ENCODE measurements around the gene UQCC3. TPM values are rescaled to one million over a fixed set of nuclear protein-coding genes. Genes with fewer than 3 reads are reported as not detected.

The UQCC3 gene
- total RNA-seq, 1 experiment from 2014 or later, result 17.9 TPM

DNA sequence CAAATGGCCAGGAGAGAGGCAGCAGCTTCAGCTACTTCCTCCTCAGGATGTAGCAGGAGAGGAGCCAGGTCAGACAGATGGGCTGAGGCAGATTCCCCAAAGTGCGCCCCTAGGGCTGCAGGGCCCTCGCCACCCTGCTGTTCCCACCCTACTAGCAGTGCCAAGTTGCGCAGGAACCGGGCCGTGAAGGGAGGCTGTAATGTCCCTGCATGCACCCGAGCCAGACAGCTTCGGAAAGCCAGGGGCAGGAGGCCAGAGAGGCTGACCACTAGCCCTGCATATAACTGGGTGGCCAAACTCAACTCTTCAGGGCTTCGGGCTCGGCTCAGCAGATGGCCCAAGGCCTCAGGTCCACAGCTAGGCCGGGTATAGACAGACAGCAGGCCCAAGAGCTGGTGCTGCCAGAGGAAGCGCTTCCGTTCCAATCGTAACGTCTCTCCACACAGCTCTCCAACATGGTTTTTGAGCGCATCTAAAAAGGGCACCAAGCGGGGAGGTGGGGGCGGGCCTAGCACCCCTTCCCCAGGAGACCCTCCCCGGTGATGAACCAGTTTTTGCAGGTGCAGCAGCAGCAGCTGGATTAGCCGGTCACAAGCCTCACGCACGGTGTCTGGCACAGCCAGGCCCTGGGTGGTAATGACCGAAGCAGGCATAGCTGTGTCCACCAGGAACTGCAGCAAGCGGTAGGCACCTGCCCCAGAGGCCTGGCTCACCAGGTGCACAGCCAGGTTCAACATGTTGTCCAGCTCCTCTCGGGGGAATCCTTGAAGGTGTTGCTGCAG is 23.1 kb upstream of the UQCC3 start:
- no TSS peak for BruUV-seq (replicated peaks)
- no peak for TF ChIP-seq YY1 (IDR thresholded peaks at IDR 0.05; ENCODE audit: extremely low read depth, insufficient replicate concordance, low read depth, low read length)
- TF ChIP-seq SP1 (IDR thresholded peaks at IDR 0.05; ENCODE audit: low read depth), result no peak
- Histone ChIP-seq H3K9me3 (ENCODE audit: control insufficient read depth in 1 of 2, insufficient read depth in 1 of 2, low read depth in 1 of 2, low read length in 2 of 2) (no peaks in the 10 kb centered on the region), H3K4me2 (ENCODE audit: low read length) (no peak overlapping the region), H3K27ac (ENCODE audit: low read depth, low read length) (no peak overlapping the region; the same call in 1 of the 2 replicates), H3K36me3 (ENCODE audit: control insufficient read depth in 1 of 2, insufficient read depth in 2 of 2, low read length in 2 of 2) (peaks cover 10 to 16% of the 10 kb centered on the region in 2 experiments; a peak in 3 of 4 replicates), H3K4me3 (replicated peaks in 1 of 2; ENCODE audit: low read depth in 1 of 2, low read length in 2 of 2) (no peak overlapping the region), H4K20me1 (ENCODE audit: insufficient read depth) (no peaks in the 10 kb centered on the region), H3K4me1 (ENCODE audit: control insufficient read depth in 1 of 2, insufficient read depth in 2 of 2, low read length in 2 of 2) (peaks cover 12 to 30% of the 10 kb centered on the region in 2 experiments), H3K27me3 (ENCODE audit: insufficient read depth, low read length) (no peaks in the 10 kb centered on the region), H3K9me2 (ENCODE audit: insufficient read depth) (no peaks in the 10 kb centered on the region), H3K9ac (ENCODE audit: low read length) (no peak overlapping the region), H2AFZ (ENCODE audit: low read depth, low read length, poor library complexity, severe bottlenecking) (no peak overlapping the region), H3K79me2 (ENCODE audit: insufficient read depth, low read length) (peaks cover 63% of the 10 kb centered on the region)
- POLR2A ChIA-PET, result interaction anchor here (0.8 to 14.1 kb wide), 2 partner anchors 17 to 193 kb away, joined by 3 to 195 read pairs; partner anchors contain the start of genes C11orf98 and CSKMT
- ATAC-seq, result no peak
- CTCF ChIA-PET, result interaction anchor here (1.6 kb wide), 1 partner anchor 224 kb away, joined by 4 read pairs; no protein-coding TSS in a partner anchor
- DNase-seq (ENCODE audit: low read depth, low spot score), result no peak
- RAD21 ChIA-PET (ENCODE audit: low non-redundant PET in 1 of 2, low total read pairs in 2 of 2, uncharacterized antibody in 2 of 2, unreplicated experiment in 2 of 2), result no interaction called here
- intact Hi-C loops (cut with micrococcal nuclease), result loop anchor here (5.0 kb wide), 1 partner anchor 36 kb away; the partner anchor contains the start of genes EML3 and ROM1

DNA sequence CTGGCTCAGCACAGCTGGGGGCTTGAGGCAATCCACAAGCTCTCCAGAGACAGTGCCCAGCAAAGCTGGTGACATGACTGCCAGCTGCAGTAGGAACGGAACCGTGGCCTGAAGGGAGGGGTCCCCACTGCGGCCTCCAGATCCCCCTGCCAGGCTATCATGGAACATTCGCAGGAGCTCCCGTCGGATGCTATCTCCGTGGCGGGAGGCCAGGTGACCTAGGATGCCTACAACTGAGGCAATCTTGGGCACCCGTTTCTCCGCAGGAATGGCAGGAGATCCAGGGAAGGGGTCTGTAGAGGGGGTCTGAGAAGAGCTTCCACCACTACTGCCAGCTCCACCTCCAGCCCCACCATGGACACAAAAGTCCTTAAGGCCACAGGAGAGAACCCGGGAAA is 22.5 kb upstream of the UQCC3 start:
- Histone ChIP-seq H3K27me3 (ENCODE audit: insufficient read depth, low read length) (no peaks in the 10 kb centered on the region), H4K20me1 (ENCODE audit: insufficient read depth) (no peaks in the 10 kb centered on the region), H3K36me3 (ENCODE audit: control insufficient read depth in 1 of 2, insufficient read depth in 2 of 2, low read length in 2 of 2) (peaks cover 8 to 15% of the 10 kb centered on the region in 2 experiments; a peak in 3 of 4 replicates), H3K4me1 (ENCODE audit: control insufficient read depth in 1 of 2, insufficient read depth in 2 of 2, low read length in 2 of 2) (peaks cover 12 to 35% of the 10 kb centered on the region in 2 experiments), H3K4me2 (ENCODE audit: low read length) (no peak overlapping the region), H3K9me3 (ENCODE audit: control insufficient read depth in 1 of 2, insufficient read depth in 1 of 2, low read depth in 1 of 2, low read length in 2 of 2) (no peaks in the 10 kb centered on the region), H3K9me2 (ENCODE audit: insufficient read depth) (no peaks in the 10 kb centered on the region), H2AFZ (ENCODE audit: low read depth, low read length, poor library complexity, severe bottlenecking) (no peak overlapping the region), H3K79me2 (ENCODE audit: insufficient read depth, low read length) (peaks cover 57% of the 10 kb centered on the region), H3K27ac (ENCODE audit: low read depth, low read length) (no peak overlapping the region), H3K9ac (ENCODE audit: low read length) (no peak overlapping the region), H3K4me3 (replicated peaks in 1 of 2; ENCODE audit: low read depth in 1 of 2, low read length in 2 of 2) (no peak overlapping the region)
- RAD21 ChIA-PET (ENCODE audit: low non-redundant PET in 1 of 2, low total read pairs in 2 of 2, uncharacterized antibody in 2 of 2, unreplicated experiment in 2 of 2), result no interaction called here
- DNase-seq (ENCODE audit: low read depth, low spot score), result no peak
- ATAC-seq, result no peak
- no peak for TF ChIP-seq FOSL1 (IDR thresholded peaks at IDR 0.05; ENCODE audit: low read depth)
- TF ChIP-seq, protein P1, sequence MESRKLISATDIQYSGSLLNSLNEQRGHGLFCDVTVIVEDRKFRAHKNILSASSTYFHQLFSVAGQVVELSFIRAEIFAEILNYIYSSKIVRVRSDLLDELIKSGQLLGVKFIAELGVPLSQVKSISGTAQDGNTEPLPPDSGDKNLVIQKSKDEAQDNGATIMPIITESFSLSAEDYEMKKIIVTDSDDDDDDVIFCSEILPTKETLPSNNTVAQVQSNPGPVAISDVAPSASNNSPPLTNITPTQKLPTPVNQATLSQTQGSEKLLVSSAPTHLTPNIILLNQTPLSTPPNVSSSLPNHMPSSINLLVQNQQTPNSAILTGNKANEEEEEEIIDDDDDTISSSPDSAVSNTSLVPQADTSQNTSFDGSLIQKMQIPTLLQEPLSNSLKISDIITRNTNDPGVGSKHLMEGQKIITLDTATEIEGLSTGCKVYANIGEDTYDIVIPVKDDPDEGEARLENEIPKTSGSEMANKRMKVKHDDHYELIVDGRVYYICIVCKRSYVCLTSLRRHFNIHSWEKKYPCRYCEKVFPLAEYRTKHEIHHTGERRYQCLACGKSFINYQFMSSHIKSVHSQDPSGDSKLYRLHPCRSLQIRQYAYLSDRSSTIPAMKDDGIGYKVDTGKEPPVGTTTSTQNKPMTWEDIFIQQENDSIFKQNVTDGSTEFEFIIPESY (IDR thresholded peaks at IDR 0.05; ENCODE audit: extremely low read depth, insufficient replicate concordance, low read length), result no peak
- TF ChIP-seq TCF7L2 (IDR thresholded peaks at IDR 0.05; ENCODE audit: borderline replicate concordance, extremely low read depth, insufficient read depth, insufficient read length), result no peak
- no peak for TF ChIP-seq EZH2 (IDR thresholded peaks at IDR 0.05)
- TF ChIP-seq, protein P2, sequence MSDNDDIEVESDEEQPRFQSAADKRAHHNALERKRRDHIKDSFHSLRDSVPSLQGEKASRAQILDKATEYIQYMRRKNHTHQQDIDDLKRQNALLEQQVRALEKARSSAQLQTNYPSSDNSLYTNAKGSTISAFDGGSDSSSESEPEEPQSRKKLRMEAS (IDR thresholded peaks at IDR 0.05), result no peak
- CTCF ChIA-PET, result no interaction called here
- no TSS peak for BruUV-seq (replicated peaks)
- POLR2A ChIA-PET, result interaction anchor here (14.1 kb wide), 1 partner anchor 17 kb away, joined by 195 read pairs; the partner anchor contains the start of genes C11orf98 and CSKMT
- intact Hi-C loops (cut with micrococcal nuclease), result loop anchor here (5.0 kb wide), 1 partner anchor 37 kb away; the partner anchor contains the start of genes EML3 and ROM1

All from HCT116 (cell line).